ENCODE measurements around the gene PTX4. TPM values are rescaled to one million over a fixed set of nuclear protein-coding genes. Genes with fewer than 3 reads are reported as not detected.

PTX4 gene
- total RNA-seq, 1 donor from 2014 or later: not detected

GRCh38 chr16:1519831-1520230 is 31.1 kb upstream of the PTX4 start:
- no peak overlapping the region for H3K27ac Mint-ChIP-seq
- H3K36me3 Mint-ChIP-seq (ENCODE audit: low read depth): no peaks in the 10 kb centered on the region
- POLR2A ChIA-PET: no interaction called here

GRCh38 chr16:1518626-1519135 is 29.9 kb upstream of the PTX4 start:
- H3K4me3 Mint-ChIP-seq: no peak overlapping the region
- H3K4me1 Mint-ChIP-seq: no peaks in the 10 kb centered on the region
- no peak for DNase-seq
- intact Hi-C loops (cut with micrococcal nuclease): no loop called here
- no peak for ATAC-seq (ENCODE audit: low read depth)
- ChIA-PET CTCF (no interaction called here), POLR2A (interaction anchor here (0.6 kb wide), 1 partner anchor 15 kb away, joined by 12 read pairs; no protein-coding TSS in a partner anchor)
- no peaks in the 10 kb centered on the region for H3K27me3 Mint-ChIP-seq
- H3K27ac Mint-ChIP-seq: no peak overlapping the region
- H3K36me3 Mint-ChIP-seq (ENCODE audit: low read depth): no peaks in the 10 kb centered on the region
- peaks cover 7% of the 10 kb centered on the region for H3K9me3 Mint-ChIP-seq
- no peak for TF ChIP-seq CTCF (IDR thresholded peaks at IDR 0.05)

More at GRCh38 chr16:1519831-1520230, 31.1 kb upstream of the PTX4 start:
- H3K4me3 Mint-ChIP-seq: no peak overlapping the region
- no peaks in the 10 kb centered on the region for H3K4me1 Mint-ChIP-seq
- CTCF ChIA-PET: no interaction called here
- DNase-seq: no peak
- no peaks in the 10 kb centered on the region for H3K27me3 Mint-ChIP-seq
- no peak for ATAC-seq (ENCODE audit: low read depth)
- peaks cover 2% of the 10 kb centered on the region for H3K9me3 Mint-ChIP-seq
- intact Hi-C loops (cut with micrococcal nuclease): no loop called here
- TF ChIP-seq CTCF (IDR thresholded peaks at IDR 0.05): no peak

- H3K4me3 Mint-ChIP-seq: no peak overlapping the region
- no peaks in the 10 kb centered on the region for H3K27me3 Mint-ChIP-seq
- no peaks in the 10 kb centered on the region for H3K4me1 Mint-ChIP-seq
- DNase-seq (no peak), ATAC-seq (ENCODE audit: low read depth) (no peak)
- peaks cover 18% of the 10 kb centered on the region for H3K36me3 Mint-ChIP-seq (ENCODE audit: low read depth)
- intact Hi-C loops (cut with micrococcal nuclease): no loop called here
- ChIA-PET POLR2A (no interaction called here), CTCF (no interaction called here)
- H3K9me3 Mint-ChIP-seq: peaks cover 7% of the 10 kb centered on the region
- no peak for TF ChIP-seq CTCF (IDR thresholded peaks at IDR 0.05)
- H3K27ac Mint-ChIP-seq: no peak overlapping the region
These were observed 25.8 kb upstream of the PTX4 start for GRCh38 chr16:1514507-1514906.

- Mint-ChIP-seq H3K27ac (no peak overlapping the region), H3K4me1 (no peaks in the 10 kb centered on the region), H3K27me3 (no peaks in the 10 kb centered on the region), H3K36me3 (ENCODE audit: low read depth) (peaks cover 21% of the 10 kb centered on the region), H3K4me3 (no peak overlapping the region), H3K9me3 (peaks cover 7% of the 10 kb centered on the region)
- ChIA-PET POLR2A (interaction anchor here (0.7 kb wide), 1 partner anchor 49 kb away, joined by 7 read pairs; no protein-coding TSS in a partner anchor), CTCF (no interaction called here)
- TF ChIP-seq CTCF (IDR thresholded peaks at IDR 0.05): no peak
- ATAC-seq (ENCODE audit: low read depth) (no peak), DNase-seq (no peak)
- intact Hi-C loops (cut with micrococcal nuclease): no loop called here
These were observed 24.0 kb upstream of the PTX4 start for GRCh38 chr16:1512774-1513173.

GRCh38 chr16:1511662-1512569 is 23.2 kb upstream of the PTX4 start:
- H3K4me1 Mint-ChIP-seq: no peaks in the 10 kb centered on the region
- CTCF ChIA-PET: no interaction called here
- H3K4me3 Mint-ChIP-seq: no peak overlapping the region

More at GRCh38 chr16:1511662-1512569, 23.2 kb upstream of the PTX4 start:
- intact Hi-C loops (cut with micrococcal nuclease): no loop called here
- Mint-ChIP-seq H3K27me3 (no peaks in the 10 kb centered on the region), H3K9me3 (peaks cover 7% of the 10 kb centered on the region), H3K36me3 (ENCODE audit: low read depth) (peaks cover 28% of the 10 kb centered on the region), H3K27ac (no peak overlapping the region)
- DNase-seq (no peak), ATAC-seq (ENCODE audit: low read depth) (no peak)
- TF ChIP-seq CTCF (IDR thresholded peaks at IDR 0.05): no peak
- POLR2A ChIA-PET: interaction anchor here (0.6 to 0.7 kb wide), 2 partner anchors 49 to 206 kb away, joined by 3 to 7 read pairs; no protein-coding TSS in a partner anchor

Data from activated B cell treated with CpG ODN at 0.5 μM for 24 hours (primary cell).